ENCODE data around the gene CNGA3.
"Not testable (repeated sequence)": the region's sequence is repeated elsewhere in the genome, so short reads cannot be mapped to it uniquely, and the experiment has no call there.

The CNGA3 gene

GRCh38 chr2:98346311-98347236 is at the start of gene CNGA3:
Gene CNGA3, plus strand, starts transcription at chr2:98346456. Its CDS starts 23,520 bp downstream, at chr2:98369976.
- DNase-seq (ENCODE audit: low spot score): peak; percentile 60

GRCh38 chr2:98297817-98298682 is 48.2 kb upstream of the CNGA3 start:
- no peak for DNase-seq (ENCODE audit: low spot score)

GRCh38 chr2:98298683-98299164 is 47.5 kb upstream of the CNGA3 start:
- DNase-seq (ENCODE audit: low spot score): no peak

- DNase-seq (ENCODE audit: low spot score): no peak
These were observed 46.9 kb upstream of the CNGA3 start for GRCh38 chr2:98299211-98299905.

- no peak for DNase-seq (ENCODE audit: low spot score)
These were observed 45.9 kb upstream of the CNGA3 start for GRCh38 chr2:98300141-98300874.

- DNase-seq (ENCODE audit: low spot score): no peak
These were observed 44.8 kb upstream of the CNGA3 start for GRCh38 chr2:98301469-98301868.

GRCh38 chr2:98307131-98307696 is 39.0 kb upstream of the CNGA3 start:
- DNase-seq (ENCODE audit: low spot score): not testable (repeated sequence)

GRCh38 chr2:98308068-98308467 is 38.2 kb upstream of the CNGA3 start:
- no peak for DNase-seq (ENCODE audit: low spot score)

- DNase-seq (ENCODE audit: low spot score): no peak
These were observed 37.7 kb upstream of the CNGA3 start for GRCh38 chr2:98308532-98308931.

- DNase-seq (ENCODE audit: low spot score): no peak
These were observed 36.7 kb upstream of the CNGA3 start for GRCh38 chr2:98309580-98309979.

GRCh38 chr2:98310010-98310409 is 36.2 kb upstream of the CNGA3 start:
- DNase-seq (ENCODE audit: low spot score): no peak

- DNase-seq (ENCODE audit: low spot score): no peak
These were observed 35.2 kb upstream of the CNGA3 start for GRCh38 chr2:98311090-98311489.

GRCh38 chr2:98311771-98312545 is 34.3 kb upstream of the CNGA3 start:
- DNase-seq (ENCODE audit: low spot score): no peak

- DNase-seq (ENCODE audit: low spot score): no peak
These were observed 32.6 kb upstream of the CNGA3 start for GRCh38 chr2:98313492-98314250.

- DNase-seq (ENCODE audit: low spot score): no peak
These were observed 32.0 kb upstream of the CNGA3 start for GRCh38 chr2:98314251-98314650.

- DNase-seq (ENCODE audit: low spot score): no peak
These were observed 30.3 kb upstream of the CNGA3 start for GRCh38 chr2:98315957-98316356.

- no peak for DNase-seq (ENCODE audit: low spot score)
These were observed 29.0 kb upstream of the CNGA3 start for GRCh38 chr2:98317214-98317613.

GRCh38 chr2:98320171-98320570 is 26.1 kb upstream of the CNGA3 start:
- DNase-seq (ENCODE audit: low spot score): not testable (repeated sequence)

- DNase-seq (ENCODE audit: low spot score): no peak
These were observed 22.1 kb upstream of the CNGA3 start for GRCh38 chr2:98324181-98324580.
